Cardiac fibroblast (primary cell): ENCODE measurements around the gene WWC1.

Source experiments
- DNase-seq, 2 donors: peaks; one replicate each; pipeline versions ENCODE4 v3.0.0 to v3.0.0-alpha.2; 2010; ENCODE audit warnings: low read depth in 2 of 2
- H3K4me3 ChIP-seq, 2 donors: replicated peaks in 1 of 2; 1 replicate in 1 of 2; 2 replicates in 1 of 2; pipeline ENCODE4 v1.5.1; 2011; ENCODE audit warnings: low read depth in 2 of 2, low read length in 2 of 2, mild to moderate bottlenecking in 2 of 2, moderate library complexity in 1 of 2
- TF ChIP-seq, protein P1 (sequence below): IDR thresholded peaks from one replicate; pipeline ENCODE4 v1.5.1; 2011; ENCODE audit warnings: low read depth, mild to moderate bottlenecking, low read length, inconsistent platforms

Gene WWC1

DNA sequence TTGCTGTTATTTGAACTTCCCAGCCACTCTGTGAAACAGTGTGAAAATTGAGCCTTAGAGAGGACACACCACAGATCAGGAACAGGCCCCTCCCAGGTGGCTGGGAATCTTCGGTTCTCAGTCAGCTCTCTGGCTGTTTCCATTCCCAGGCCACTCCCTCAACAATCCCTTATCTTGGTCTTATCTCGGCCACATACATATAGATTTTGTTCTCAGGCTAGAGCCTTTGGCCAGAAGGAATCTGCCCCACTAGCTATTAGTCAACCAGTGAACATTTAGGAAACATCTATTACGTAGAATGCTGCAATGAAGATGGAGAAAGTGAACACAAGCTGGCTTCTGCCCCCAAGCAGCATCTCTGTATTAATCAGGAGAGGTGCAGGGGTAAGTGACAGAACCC, 21.0 kb upstream of the WWC1 start:
- TF ChIP-seq, protein P1, sequence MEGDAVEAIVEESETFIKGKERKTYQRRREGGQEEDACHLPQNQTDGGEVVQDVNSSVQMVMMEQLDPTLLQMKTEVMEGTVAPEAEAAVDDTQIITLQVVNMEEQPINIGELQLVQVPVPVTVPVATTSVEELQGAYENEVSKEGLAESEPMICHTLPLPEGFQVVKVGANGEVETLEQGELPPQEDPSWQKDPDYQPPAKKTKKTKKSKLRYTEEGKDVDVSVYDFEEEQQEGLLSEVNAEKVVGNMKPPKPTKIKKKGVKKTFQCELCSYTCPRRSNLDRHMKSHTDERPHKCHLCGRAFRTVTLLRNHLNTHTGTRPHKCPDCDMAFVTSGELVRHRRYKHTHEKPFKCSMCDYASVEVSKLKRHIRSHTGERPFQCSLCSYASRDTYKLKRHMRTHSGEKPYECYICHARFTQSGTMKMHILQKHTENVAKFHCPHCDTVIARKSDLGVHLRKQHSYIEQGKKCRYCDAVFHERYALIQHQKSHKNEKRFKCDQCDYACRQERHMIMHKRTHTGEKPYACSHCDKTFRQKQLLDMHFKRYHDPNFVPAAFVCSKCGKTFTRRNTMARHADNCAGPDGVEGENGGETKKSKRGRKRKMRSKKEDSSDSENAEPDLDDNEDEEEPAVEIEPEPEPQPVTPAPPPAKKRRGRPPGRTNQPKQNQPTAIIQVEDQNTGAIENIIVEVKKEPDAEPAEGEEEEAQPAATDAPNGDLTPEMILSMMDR = no peak
- no peak overlapping the region for H3K4me3 ChIP-seq
- DNase-seq = peak in 1 of 2 donors; percentile 64

DNA sequence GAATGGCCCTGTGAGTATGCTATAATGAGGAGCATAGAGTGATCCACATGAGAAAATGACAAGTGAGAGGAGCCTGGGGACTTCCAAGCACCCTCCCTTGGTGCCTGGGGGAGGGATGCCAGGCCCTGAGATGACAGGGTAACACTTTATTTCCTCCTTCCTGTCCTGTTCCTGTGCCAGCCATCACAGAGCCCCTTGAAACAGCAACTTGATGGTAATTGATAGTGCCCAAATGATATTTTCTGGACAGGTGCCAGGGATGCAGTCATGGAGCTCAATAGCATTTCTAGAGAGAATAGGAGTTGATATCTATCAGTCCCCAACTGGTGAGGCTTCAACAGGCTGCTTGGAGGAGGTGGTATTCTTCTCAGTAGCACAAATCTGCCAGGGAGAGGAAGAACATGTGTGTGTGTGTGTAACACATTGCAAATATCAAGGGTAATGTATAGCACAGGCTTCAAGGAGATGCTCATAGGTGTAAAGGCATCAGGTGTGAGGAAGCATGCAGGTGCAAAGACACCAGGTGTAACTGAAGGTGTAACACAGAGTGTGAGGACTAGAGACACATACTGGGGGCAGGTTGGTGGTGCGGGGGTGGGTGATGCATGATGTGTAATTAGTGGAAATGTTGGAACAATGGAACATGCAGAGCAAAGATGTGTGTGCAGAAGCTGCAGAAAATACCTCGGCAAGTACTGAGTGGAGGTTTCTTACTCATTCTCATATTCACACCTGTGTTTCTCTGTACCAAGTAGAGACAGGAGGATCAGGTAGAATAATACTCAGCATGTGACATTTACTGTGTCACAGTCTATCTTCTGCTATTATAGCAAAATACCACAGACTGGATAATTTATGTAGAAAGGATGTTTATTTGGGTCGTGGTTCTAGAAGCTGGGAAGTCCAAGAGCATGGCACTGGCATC, 18.1 kb upstream of the WWC1 start:
- TF ChIP-seq, protein P1 = no peak
- no peak for DNase-seq
- H3K4me3 ChIP-seq = no peak overlapping the region

DNA sequence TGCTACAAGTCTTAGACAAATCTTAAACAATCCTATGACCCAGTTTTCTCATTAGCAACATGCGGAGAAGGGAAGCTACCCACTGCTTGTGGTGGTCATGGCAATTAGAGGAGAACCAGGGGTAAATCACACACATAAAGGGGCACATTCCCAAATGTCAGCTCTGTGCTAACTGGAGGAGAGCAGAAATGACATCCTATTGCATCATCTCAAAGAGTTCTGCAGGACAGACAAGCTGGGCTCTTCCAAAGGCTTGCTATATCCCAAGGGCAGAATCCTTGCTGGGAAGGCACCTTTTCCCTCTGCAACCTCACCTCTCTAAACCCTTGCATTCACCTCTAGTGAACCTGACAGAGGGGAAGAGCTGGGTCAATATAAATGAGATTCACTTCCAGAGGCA, 17.0 kb upstream of the WWC1 start:
- DNase-seq = no peak

DNA sequence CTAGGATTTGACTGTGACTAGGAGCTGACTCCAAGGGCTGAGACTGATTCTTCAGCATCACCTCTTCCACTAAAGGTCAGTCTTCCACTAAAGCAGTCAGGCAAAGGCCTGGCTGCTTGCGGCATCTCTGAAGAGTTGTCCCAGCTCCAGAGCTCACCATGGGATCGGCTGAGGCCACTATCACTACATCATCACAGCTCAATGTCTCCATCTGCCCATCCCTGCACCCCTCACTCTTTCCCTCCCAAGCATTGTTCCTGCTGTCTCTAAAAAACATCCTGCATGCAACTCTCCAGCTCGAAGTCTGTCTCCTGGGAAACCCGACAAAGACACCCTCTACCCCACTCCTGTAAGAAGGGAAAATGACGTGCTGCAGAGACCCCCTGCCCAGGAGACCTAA, 15.5 kb upstream of the WWC1 start:
- TF ChIP-seq, protein P1 = no peak
- DNase-seq = no peak

More for the DNA sequence above, 17.0 kb upstream of the WWC1 start:
- TF ChIP-seq, protein P1 = no peak
- no peak overlapping the region for H3K4me3 ChIP-seq

DNA sequence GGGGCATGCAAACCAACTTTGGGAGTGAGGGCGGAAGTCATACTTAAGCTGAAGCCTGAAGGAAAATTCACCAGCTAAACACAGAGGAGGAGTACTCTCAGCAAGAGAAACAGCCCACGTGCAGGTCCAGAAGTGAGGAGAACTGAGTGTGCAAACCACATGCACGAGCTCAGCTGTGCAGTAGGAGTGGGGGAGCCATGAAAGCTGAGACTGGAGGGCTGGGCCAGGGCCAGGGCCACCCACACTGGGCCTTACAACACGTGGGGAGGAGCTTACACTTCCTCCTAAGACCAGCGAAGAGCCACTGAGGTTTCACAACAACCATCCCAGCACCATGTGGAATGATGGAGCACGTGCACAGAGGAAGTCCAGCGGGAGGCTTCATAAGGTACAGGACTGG, 9.3 kb upstream of the WWC1 start:
- H3K4me3 ChIP-seq = no peak overlapping the region
- TF ChIP-seq, protein P1 = no peak
- DNase-seq = peak; percentile 29 to 81

More for the DNA sequence above, 15.5 kb upstream of the WWC1 start:
- no peak overlapping the region for H3K4me3 ChIP-seq

DNA sequence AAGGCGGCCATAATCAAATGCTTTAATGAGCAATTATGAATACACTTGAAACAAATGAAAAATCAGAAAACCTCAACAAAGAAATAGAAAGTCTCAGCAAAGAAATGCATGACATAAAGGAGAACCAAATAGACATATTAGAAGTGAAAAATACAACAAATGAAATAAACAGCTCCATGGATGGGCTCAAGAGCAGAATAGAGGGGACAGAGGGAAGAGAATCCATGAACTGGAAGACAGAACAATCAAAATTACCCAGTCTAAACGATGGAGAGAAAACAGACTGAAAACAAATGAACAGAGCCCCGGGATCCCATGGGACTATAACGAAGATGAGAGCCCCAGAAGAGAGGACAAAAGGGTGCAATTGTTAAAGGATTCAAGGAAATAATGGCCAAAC, 6.6 kb upstream of the WWC1 start:
- no peak for DNase-seq
- no peak overlapping the region for H3K4me3 ChIP-seq
- TF ChIP-seq, protein P1 = no peak
